Coronary artery (tissue), 2 donors: Measurements from ENCODE around the gene FBXO42.
"Not testable (repeated sequence)": the region's sequence is repeated elsewhere in the genome, so short reads cannot be mapped to it uniquely, and the experiment has no call there.

Experiments used
- DNase-seq: peaks from one replicate; pipeline ENCODE4 v3.0.0-alpha.2; 2017; ENCODE audit warnings: low spot score
- H3K27ac ChIP-seq, 2 donors: fragments of 200-600 bp; sonication (generic); one replicate each; pipeline ENCODE4 v1.5.1; 2016 to 2019
- H3K4me3 ChIP-seq: fragments of 200-600 bp; sonication (generic); 2 replicates; pipeline ENCODE4 v1.5.1; 2016; ENCODE audit warnings: mild to moderate bottlenecking, moderate library complexity
- TF ChIP-seq, protein P1 (sequence below): fragments of 200-600 bp; sonication (generic); IDR thresholded peaks from one replicate; pipeline ENCODE4 v1.5.1; 2019; ENCODE audit warnings: antibody characterized with exemption

FBXO42 gene

GRCh38 chr1:16371725-16372124 lies 19.4 kb upstream of the FBXO42 start:
- TF ChIP-seq, protein P1, sequence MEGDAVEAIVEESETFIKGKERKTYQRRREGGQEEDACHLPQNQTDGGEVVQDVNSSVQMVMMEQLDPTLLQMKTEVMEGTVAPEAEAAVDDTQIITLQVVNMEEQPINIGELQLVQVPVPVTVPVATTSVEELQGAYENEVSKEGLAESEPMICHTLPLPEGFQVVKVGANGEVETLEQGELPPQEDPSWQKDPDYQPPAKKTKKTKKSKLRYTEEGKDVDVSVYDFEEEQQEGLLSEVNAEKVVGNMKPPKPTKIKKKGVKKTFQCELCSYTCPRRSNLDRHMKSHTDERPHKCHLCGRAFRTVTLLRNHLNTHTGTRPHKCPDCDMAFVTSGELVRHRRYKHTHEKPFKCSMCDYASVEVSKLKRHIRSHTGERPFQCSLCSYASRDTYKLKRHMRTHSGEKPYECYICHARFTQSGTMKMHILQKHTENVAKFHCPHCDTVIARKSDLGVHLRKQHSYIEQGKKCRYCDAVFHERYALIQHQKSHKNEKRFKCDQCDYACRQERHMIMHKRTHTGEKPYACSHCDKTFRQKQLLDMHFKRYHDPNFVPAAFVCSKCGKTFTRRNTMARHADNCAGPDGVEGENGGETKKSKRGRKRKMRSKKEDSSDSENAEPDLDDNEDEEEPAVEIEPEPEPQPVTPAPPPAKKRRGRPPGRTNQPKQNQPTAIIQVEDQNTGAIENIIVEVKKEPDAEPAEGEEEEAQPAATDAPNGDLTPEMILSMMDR: no peak
- DNase-seq: no peak
- no peak overlapping the region for H3K27ac ChIP-seq

GRCh38 chr1:16369821-16370220 lies 17.5 kb upstream of the FBXO42 start:
- Histone ChIP-seq H3K27ac (no peak overlapping the region), H3K4me3 (no peak overlapping the region)
- TF ChIP-seq, protein P1: no peak
- DNase-seq: no peak

More at GRCh38 chr1:16371725-16372124, 19.4 kb upstream of the FBXO42 start:
- H3K4me3 ChIP-seq: no peak overlapping the region

- peak overlapping the region; percentile 94 for H3K4me3 ChIP-seq
- TF ChIP-seq, protein P1: no peak
- no peak for DNase-seq
- peak overlapping the region; percentile 87 to 99 for H3K27ac ChIP-seq
Measured at GRCh38 chr1:16367968-16368890, 15.9 kb upstream of the FBXO42 start.

DNA sequence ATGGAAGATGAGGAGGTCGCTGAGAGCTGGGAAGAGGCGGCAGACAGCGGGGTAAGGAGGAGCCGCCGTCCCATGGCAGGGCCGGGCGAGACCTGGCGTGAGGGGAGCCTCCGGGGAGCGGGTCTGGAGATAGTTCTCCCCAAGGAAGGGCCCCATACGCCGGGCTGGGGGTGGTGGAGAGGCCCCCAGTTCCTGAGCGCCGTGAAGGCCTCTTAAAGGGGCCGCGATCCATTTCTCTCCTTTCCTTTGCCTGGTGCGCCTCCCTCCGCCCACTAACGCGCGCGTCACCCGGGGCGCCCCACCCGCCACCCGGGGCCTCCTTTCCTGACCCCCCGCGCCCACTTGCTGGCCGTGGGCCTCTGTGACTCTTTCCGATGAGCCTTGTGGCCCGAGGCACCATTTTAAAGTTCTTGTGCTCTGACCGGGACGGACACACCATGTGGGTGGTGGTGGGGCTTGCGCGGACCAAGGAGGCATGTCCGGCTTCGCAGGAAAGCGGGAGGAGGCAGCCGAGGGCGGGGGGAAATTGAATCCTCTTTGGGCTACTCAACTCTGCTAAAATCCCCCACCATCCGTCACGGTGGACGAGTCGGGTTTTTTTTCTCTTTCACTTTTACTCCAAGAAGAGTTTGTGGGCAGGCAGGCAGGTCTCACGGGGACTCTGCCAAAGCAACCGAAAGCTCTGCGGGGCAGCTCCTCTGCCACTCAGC lies 15.1 kb upstream of the FBXO42 start:
- peak; percentile 95 for DNase-seq

DNA sequence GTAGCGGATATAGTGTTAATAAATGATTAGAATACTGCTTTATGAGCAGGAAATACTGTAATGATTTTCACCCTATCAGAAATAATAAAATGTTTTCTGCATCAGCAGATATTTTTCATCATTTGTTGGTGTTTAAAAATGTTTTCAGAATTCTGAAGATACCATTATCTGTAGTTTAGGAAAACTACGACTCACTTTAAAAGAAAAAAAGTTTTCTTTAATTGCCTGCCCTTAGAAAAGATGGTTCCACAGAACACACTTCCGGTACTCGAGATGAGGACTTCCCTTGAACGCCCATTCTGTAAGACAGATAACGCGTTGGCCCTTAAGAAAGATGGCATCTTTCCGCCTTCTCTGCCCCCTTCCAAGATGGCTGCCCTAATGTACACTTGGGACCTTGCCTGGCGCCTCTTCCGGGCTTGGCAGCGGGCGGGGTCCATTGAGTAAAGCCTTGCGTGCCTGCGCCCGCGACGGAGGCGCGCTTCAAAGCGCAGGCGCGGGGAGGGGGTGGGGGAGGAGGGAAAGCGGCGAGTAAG lies 14.5 kb upstream of the FBXO42 start, which contains the start of gene SZRD1:
TSS of gene SZRD1 (plus strand) at position 521 of the 536 bp plus-strand sequence. CDS start 16 bp downstream, outside the sequence.
- Histone ChIP-seq H3K27ac (peak within 1 kb of the TSS; percentile 87 to 99), H3K4me3 (peak within 1 kb of the TSS; percentile 94)
- TF ChIP-seq, protein P1: no peak
- DNase-seq: peak; percentile 98

More for the DNA sequence above, 15.1 kb upstream of the FBXO42 start:
- H3K4me3 ChIP-seq: peak overlapping the region; percentile 94
- TF ChIP-seq, protein P1: no peak
- H3K27ac ChIP-seq: peak overlapping the region; percentile 87 to 99

- H3K27ac ChIP-seq: peak overlapping the region; percentile 75 to 84
- not testable (repeated sequence) for DNase-seq
Measured at GRCh38 chr1:16365146-16365498, 12.8 kb upstream of the FBXO42 start.

GRCh38 chr1:16356867-16357266 lies 4.6 kb upstream of the FBXO42 start:
- H3K27ac ChIP-seq: no peak overlapping the region
- no peak overlapping the region for H3K4me3 ChIP-seq
- TF ChIP-seq, protein P1: no peak
- no peak for DNase-seq

More at GRCh38 chr1:16365146-16365498, 12.8 kb upstream of the FBXO42 start:
- not testable (repeated sequence) for H3K4me3 ChIP-seq
